Panc1 (cell line): ENCODE measurements around the gene PADI3. TPM values are rescaled to one million over a fixed set of nuclear protein-coding genes. Genes with fewer than 3 reads are reported as not detected.

ENCODE experiments used
- ATAC-seq: fragments of 200-7000 bp; cut with Tn5 transposase; 2 replicates; pipeline ENCODE4 v1.9.1; 2020; ENCODE audit warnings: mild to moderate bottlenecking, moderate library complexity
- BruUV-seq: library from RNA; stranded (reverse); fragments of 400-500 nt; replicated peaks from 2 replicates; lab custom pipeline; 2021; lab: Mats Ljungman, UMichigan
- CTCF ChIA-PET: fragments of 300-600 bp; sonication (Branson Sonifier 250); formaldehyde crosslinking; loops from one replicate; lab custom pipeline; 2022; ENCODE audit warnings: antibody characterized with exemption; lab: Charles Lee
- POLR2A ChIA-PET: fragments of 300-600 bp; sonication (Branson Sonifier 250); formaldehyde crosslinking; loops from one replicate; lab custom pipeline; 2022; ENCODE audit warnings: antibody characterized with exemption; lab: Charles Lee
- DNase-seq: peaks from one replicate; pipeline ENCODE4 v3.0.0-alpha.2; 2010; ENCODE audit warnings: low read depth, low spot score
- H3K27ac ChIP-seq: 2 replicates; pipeline ENCODE4 v1.5.1; 2011; ENCODE audit warnings: mild to moderate bottlenecking, low read length, inconsistent platforms
- H3K27me3 ChIP-seq: fragments of 200-500 bp; sonication (Bioruptor generic); 2 replicates; pipeline ENCODE4 v1.6.0; 2014; ENCODE audit warnings: low read length, inconsistent platforms; ENCODE audit not compliant: control insufficient read depth, insufficient read depth
- H3K36me3 ChIP-seq: fragments of 200-500 bp; sonication (Bioruptor generic); 2 replicates; pipeline ENCODE4 v1.5.1; 2014; ENCODE audit warnings: inconsistent platforms, mild to moderate bottlenecking, low read length, moderate library complexity; ENCODE audit not compliant: control insufficient read depth, insufficient read depth
- H3K4me1 ChIP-seq: 2 replicates; pipeline ENCODE4 v1.5.1; 2011; ENCODE audit warnings: inconsistent platforms, mild to moderate bottlenecking, low read length, moderate library complexity; ENCODE audit not compliant: control insufficient read depth, insufficient read depth
- H3K4me3 ChIP-seq, 2 experiments: 2 replicates each; pipeline ENCODE4 v1.5.1; 2011 to 2012; ENCODE audit warnings: low read depth in 2 of 2, low read length in 2 of 2, mild to moderate bottlenecking in 2 of 2, inconsistent platforms in 1 of 2, moderate library complexity in 1 of 2
- H3K9me3 ChIP-seq: fragments of 200-500 bp; sonication (Bioruptor generic); 2 replicates; pipeline ENCODE4 v1.5.1; 2014; ENCODE audit warnings: low read depth, mild to moderate bottlenecking, inconsistent platforms, low read length, moderate library complexity; ENCODE audit not compliant: control insufficient read depth, insufficient read depth
- CTCF ChIP-seq: fragments of 450-650 bp; IDR thresholded peaks from 2 replicates; pipeline ENCODE4 v1.5.1; 2017; ENCODE audit warnings: mild to moderate bottlenecking
- POLR2AphosphoS5 ChIP-seq: IDR thresholded peaks from 2 replicates; pipeline ENCODE4 v1.6.1; 2012; ENCODE audit warnings: mild to moderate bottlenecking, low read depth, low read length, moderate library complexity
- REST ChIP-seq, 2 experiments: IDR thresholded peaks; 2 replicates each; pipeline ENCODE4 v1.6.1; 2011 to 2012; ENCODE audit warnings: low read depth in 2 of 2, control low read depth in 1 of 2, low read length in 1 of 2, mild to moderate bottlenecking in 1 of 2, moderate library complexity in 1 of 2; ENCODE audit not compliant: insufficient read depth in 1 of 2
- SIN3A ChIP-seq: IDR thresholded peaks from 2 replicates; pipeline ENCODE4 v1.6.1; 2012; ENCODE audit warnings: low read depth, mild to moderate bottlenecking, low read length, moderate library complexity, borderline replicate concordance; ENCODE audit not compliant: insufficient read depth
- TCF7L2 ChIP-seq: IDR thresholded peaks from 2 replicates; pipeline ENCODE4 v1.6.1; 2011; ENCODE audit warnings: mild to moderate bottlenecking, low read depth, low read length, inconsistent platforms
- in situ Hi-C: cut with HindIII; loops from 2 replicates; pipeline ENCODE4 v1.10.0; 2016; ENCODE audit warnings: low sequenced_read_pairs, low pct_unique_long_range_greater_than_20kb
- intact Hi-C: fragments of 100-400 bp; cut with micrococcal nuclease; formaldehyde crosslinking; loops from one replicate; pipeline ENCODE4 v1.10.0; 2022; ENCODE audit not compliant: unreplicated experiment
- total RNA-seq: library from RNA; stranded (reverse); gene quantifications from one replicate; pipeline ENCODE4 v1.2.1, GENCODE V29; 2021; ENCODE audit not compliant: unreplicated experiment

PADI3 gene
- total RNA-seq, 1 experiment from 2014 or later = 3.4 TPM

- Histone ChIP-seq H3K27me3 (no peaks in the 10 kb centered on the region), H3K27ac (peak overlapping the region; percentile 93), H3K36me3 (no peaks in the 10 kb centered on the region), H3K9me3 (no peaks in the 10 kb centered on the region), H3K4me3 (no peak overlapping the region), H3K4me1 (peaks cover 53% of the 10 kb centered on the region)
- POLR2A ChIA-PET = no interaction called here
- intact Hi-C loops (no loop called here), in situ Hi-C loops (no loop called here)
- ATAC-seq (no peak), DNase-seq (no peak)
- CTCF ChIA-PET = no interaction called here
- TF ChIP-seq SIN3A = no peak
- TF ChIP-seq TCF7L2 = no peak
- no peak for TF ChIP-seq CTCF
- TF ChIP-seq REST (IDR thresholded peaks at IDR 0.05; ENCODE audit: insufficient read depth in 1 of 2, low read depth in 2 of 2, low read length in 1 of 2) = no peak
- TF ChIP-seq POLR2AphosphoS5 = no peak
- no TSS peak for BruUV-seq
Measured at GRCh38 chr1:17210176-17210575, 38.7 kb upstream of the PADI3 start.

- no TSS peak for BruUV-seq
- Histone ChIP-seq H3K4me3 (no peak overlapping the region), H3K36me3 (no peaks in the 10 kb centered on the region), H3K4me1 (peaks cover 53% of the 10 kb centered on the region), H3K27me3 (no peaks in the 10 kb centered on the region), H3K27ac (peak overlapping the region; percentile 93), H3K9me3 (no peaks in the 10 kb centered on the region)
- intact Hi-C loops (no loop called here), in situ Hi-C loops (no loop called here)
- POLR2A ChIA-PET = interaction anchor here (0.6 kb wide), 1 partner anchor 227 kb away, joined by 3 read pairs; no protein-coding TSS in a partner anchor
- DNase-seq (no peak), ATAC-seq (no peak)
- TF ChIP-seq CTCF (no peak), SIN3A (no peak), POLR2AphosphoS5 (no peak), REST (IDR thresholded peaks at IDR 0.05; ENCODE audit: insufficient read depth in 1 of 2, low read depth in 2 of 2, low read length in 1 of 2) (no peak), TCF7L2 (no peak)
- CTCF ChIA-PET = no interaction called here
Measured at GRCh38 chr1:17211377-17211776, 37.5 kb upstream of the PADI3 start.
